Activated CD8-positive, alpha-beta memory T cell treated with anti-CD3 and anti-CD28 coated beads for 24 hours (primary cell): ENCODE data around the gene PCDHGA11.
"Not testable (repeated sequence)": the region's sequence is repeated elsewhere in the genome, so short reads cannot be mapped to it uniquely, and the experiment has no call there.

Source experiments
- DNase-seq: peaks from one replicate; pipeline ENCODE4 v3.0.0-alpha.2; 2020

The PCDHGA11 gene

GRCh38 chr5:141432726-141433125, 11.9 kb downstream of the PCDHGA11 start:
- DNase-seq, result not testable (repeated sequence)

- DNase-seq, result no peak
Observed at GRCh38 chr5:141434006-141434405, 13.2 kb downstream of the PCDHGA11 start.

GRCh38 chr5:141437221-141437620, 16.4 kb downstream of the PCDHGA11 start:
- no peak for DNase-seq

GRCh38 chr5:141439411-141440141, 18.7 kb downstream of the PCDHGA11 start:
- DNase-seq, result no peak

GRCh38 chr5:141440341-141440740, 19.5 kb downstream of the PCDHGA11 start:
- no peak for DNase-seq

GRCh38 chr5:141441571-141442170, 20.8 kb downstream of the PCDHGA11 start:
- no peak for DNase-seq

GRCh38 chr5:141465351-141465750, 44.5 kb downstream of the PCDHGA11 start:
- no peak for DNase-seq
